ENCODE results near the gene SLC6A1. TPM values are rescaled to one million over a fixed set of nuclear protein-coding genes. Genes with fewer than 3 reads are reported as not detected.

The SLC6A1 gene
- total and polyA plus RNA-seq, 5 donors from 2014 or later = not detected

DNA sequence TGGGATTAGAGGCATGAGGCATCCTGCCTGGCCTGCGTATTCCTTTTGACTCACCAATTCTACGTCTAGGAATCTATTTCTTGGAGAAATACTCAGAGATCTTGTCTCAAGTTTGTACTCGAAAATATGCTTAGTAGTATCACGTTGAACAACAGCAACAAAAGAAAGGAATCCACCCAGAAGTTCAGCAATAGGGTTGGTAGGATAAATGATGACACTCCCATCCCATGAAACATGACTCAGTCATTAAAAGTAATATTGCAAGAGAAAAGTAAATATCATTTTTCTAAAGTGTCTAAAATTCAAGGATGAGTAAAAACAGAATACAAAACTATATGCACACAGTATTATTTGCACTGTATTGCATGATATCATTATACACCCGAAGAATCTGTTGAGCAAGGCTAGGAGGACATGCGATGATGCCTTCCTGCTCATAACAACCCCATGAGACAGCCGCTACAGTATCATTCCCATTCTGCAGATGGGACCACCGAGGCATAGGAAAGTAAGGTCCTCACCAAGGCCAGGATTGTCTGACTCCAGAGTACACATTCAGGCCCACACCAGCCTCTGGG is 61.5 kb downstream of the SLC6A1 start:
- H3K9me3 ChIP-seq (ENCODE audit: control insufficient read depth in 2 of 2, low read length in 2 of 2) = no peaks in the 10 kb centered on the region
- Mint-ChIP-seq H3K27me3 (peaks cover 35% of the 10 kb centered on the region), H3K27ac (no peak overlapping the region), H3K4me3 (no peak overlapping the region), H3K9me3 (peaks cover 0 to 2% (median 0%) of the 10 kb centered on the region in 7 donors), H3K4me1 (no peaks in the 10 kb centered on the region), H3K36me3 (no peaks in the 10 kb centered on the region)
- H3K4me1 ChIP-seq (ENCODE audit: control insufficient read depth, insufficient read depth, low read length, poor library complexity, severe bottlenecking) = no peaks in the 10 kb centered on the region
- H3K4me3 ChIP-seq (ENCODE audit: low read depth, low read length) = no peak overlapping the region
- ATAC-seq (ENCODE audit: low read depth in 2 of 2) (no peak), DNase-seq (no peak)
- no peak overlapping the region for H3K27ac ChIP-seq (ENCODE audit: insufficient read depth, low read length, poor library complexity, severe bottlenecking)
- H3K27me3 ChIP-seq (ENCODE audit: control insufficient read depth, insufficient read depth, low read length) = peaks cover 2% of the 10 kb centered on the region
- H3K36me3 ChIP-seq (ENCODE audit: control insufficient read depth, insufficient read depth, low read length) = no peaks in the 10 kb centered on the region

DNA sequence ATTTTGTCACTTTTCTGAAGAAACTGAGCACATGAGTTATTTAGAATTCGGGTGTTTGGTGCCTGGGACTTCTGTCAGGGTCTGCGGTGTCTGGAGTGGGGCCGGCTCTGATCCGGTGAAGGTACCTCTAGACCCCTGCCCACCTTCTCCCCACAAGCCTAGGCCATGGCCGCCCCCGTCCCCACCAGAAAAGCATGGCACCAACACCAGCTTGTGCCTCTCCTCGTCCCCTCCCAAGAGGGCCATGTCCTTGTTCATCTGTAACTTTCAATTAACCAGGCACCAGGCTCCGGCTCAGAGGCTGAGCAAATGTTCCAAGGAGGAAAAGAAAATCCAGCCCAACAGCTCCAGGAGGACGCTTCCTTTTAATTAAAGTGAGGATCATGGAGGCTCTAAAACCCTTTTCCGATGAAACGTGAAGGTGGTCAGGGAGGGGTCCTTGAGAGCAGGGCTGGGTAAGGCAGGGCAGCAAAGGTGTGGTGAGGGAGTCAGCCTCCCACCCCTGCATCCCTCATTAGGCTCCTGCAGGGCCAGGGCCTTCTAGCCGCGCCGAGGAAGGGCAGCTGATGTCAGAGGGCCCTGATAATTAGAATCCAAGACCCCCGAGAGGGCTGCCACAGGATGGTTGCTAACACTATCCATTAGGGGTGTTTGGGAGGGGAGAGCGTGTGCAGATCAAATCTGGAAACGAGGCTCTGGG is 62.3 kb downstream of the SLC6A1 start:
- Histone ChIP-seq H3K9me3 (ENCODE audit: control insufficient read depth in 2 of 2, low read length in 2 of 2) (no peaks in the 10 kb centered on the region), H3K4me1 (ENCODE audit: control insufficient read depth, insufficient read depth, low read length, poor library complexity, severe bottlenecking) (no peaks in the 10 kb centered on the region), H3K27ac (ENCODE audit: insufficient read depth, low read length, poor library complexity, severe bottlenecking) (no peak overlapping the region), H3K36me3 (ENCODE audit: control insufficient read depth, insufficient read depth, low read length) (no peaks in the 10 kb centered on the region), H3K27me3 (ENCODE audit: control insufficient read depth, insufficient read depth, low read length) (peaks cover 2% of the 10 kb centered on the region), H3K4me3 (ENCODE audit: low read depth, low read length) (no peak overlapping the region)
- H3K36me3 Mint-ChIP-seq = no peaks in the 10 kb centered on the region
- H3K4me1 Mint-ChIP-seq = no peaks in the 10 kb centered on the region
- no peak for ATAC-seq (ENCODE audit: low read depth in 2 of 2)
- peaks cover 35% of the 10 kb centered on the region for H3K27me3 Mint-ChIP-seq
- no peak for DNase-seq
- H3K4me3 Mint-ChIP-seq = no peak overlapping the region
- H3K27ac Mint-ChIP-seq = no peak overlapping the region
- H3K9me3 Mint-ChIP-seq = peaks cover 0 to 2% (median 0%) of the 10 kb centered on the region in 7 donors

DNA sequence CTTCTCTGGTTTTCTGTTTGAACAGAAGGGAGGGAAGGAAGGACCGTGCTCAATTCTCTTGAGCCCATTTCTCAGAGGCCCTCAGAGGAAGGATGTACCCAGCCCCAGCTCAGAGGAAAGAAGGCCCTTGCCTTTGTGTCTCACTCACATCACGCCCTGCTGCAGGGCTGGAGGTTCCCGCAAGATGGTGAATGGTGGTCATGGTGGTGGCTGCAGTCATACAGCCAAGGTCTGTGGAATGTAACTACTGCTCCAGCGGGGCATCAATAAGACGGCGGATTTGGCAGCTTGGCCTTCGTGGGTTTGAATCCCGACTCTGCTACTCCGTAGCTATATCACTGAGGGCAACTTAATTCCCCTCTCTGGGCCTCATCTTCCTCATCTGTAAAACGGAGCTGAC is 62.9 kb downstream of the SLC6A1 start:
- no peak overlapping the region for H3K27ac ChIP-seq (ENCODE audit: insufficient read depth, low read length, poor library complexity, severe bottlenecking)
- peaks cover 0 to 5% (median 1%) of the 10 kb centered on the region in 4 donors for H3K4me1 Mint-ChIP-seq
- H3K4me3 ChIP-seq (ENCODE audit: low read depth, low read length) = no peak overlapping the region
- no peaks in the 10 kb centered on the region for H3K4me1 ChIP-seq (ENCODE audit: control insufficient read depth, insufficient read depth, low read length, poor library complexity, severe bottlenecking)
- peaks cover 0 to 3% (median 0%) of the 10 kb centered on the region in 7 donors for H3K9me3 Mint-ChIP-seq
- no peaks in the 10 kb centered on the region for H3K36me3 Mint-ChIP-seq
- no peak overlapping the region for H3K27ac Mint-ChIP-seq
- no peaks in the 10 kb centered on the region for H3K9me3 ChIP-seq (ENCODE audit: control insufficient read depth in 2 of 2, low read length in 2 of 2)
- H3K4me3 Mint-ChIP-seq = no peak overlapping the region
- H3K36me3 ChIP-seq (ENCODE audit: control insufficient read depth, insufficient read depth, low read length) = no peaks in the 10 kb centered on the region
- H3K27me3 Mint-ChIP-seq = peaks cover 40% of the 10 kb centered on the region
- no peaks in the 10 kb centered on the region for H3K27me3 ChIP-seq (ENCODE audit: control insufficient read depth, insufficient read depth, low read length)
- DNase-seq (no peak), ATAC-seq (ENCODE audit: low read depth in 2 of 2) (no peak)

DNA sequence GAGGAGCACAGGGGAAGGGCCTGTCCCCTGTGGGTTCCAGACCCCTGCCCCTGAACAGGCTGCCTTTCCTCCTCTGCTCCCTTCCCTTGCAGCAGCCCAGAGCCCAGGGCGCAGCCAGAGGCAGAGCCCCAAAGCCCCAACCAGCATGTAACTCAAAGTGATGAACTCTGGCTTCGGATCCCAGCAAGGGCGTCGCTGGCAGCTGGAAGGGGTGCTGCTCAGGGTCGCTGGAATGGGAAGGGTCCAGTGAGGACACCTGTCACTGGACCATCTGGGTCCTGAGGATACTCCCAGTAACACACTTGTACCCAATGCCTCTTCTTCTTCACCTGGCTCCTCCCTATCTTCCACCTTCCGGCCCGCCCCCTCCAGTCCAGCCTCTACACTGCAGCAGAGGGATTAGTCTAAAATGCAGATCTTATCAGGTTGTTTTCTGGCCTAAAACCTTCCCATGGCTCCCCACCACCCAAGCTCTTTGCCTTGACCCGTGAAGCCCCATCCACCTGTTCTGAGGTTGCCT is 64.0 kb downstream of the SLC6A1 start:
- Mint-ChIP-seq H3K27me3 (peaks cover 34% of the 10 kb centered on the region), H3K27ac (no peak overlapping the region), H3K4me3 (no peak overlapping the region), H3K9me3 (peaks cover 0 to 3% (median 0%) of the 10 kb centered on the region in 7 donors), H3K4me1 (peaks cover 0 to 5% (median 1%) of the 10 kb centered on the region in 4 donors), H3K36me3 (no peaks in the 10 kb centered on the region)
- H3K27ac ChIP-seq (ENCODE audit: insufficient read depth, low read length, poor library complexity, severe bottlenecking) = no peak overlapping the region
- no peaks in the 10 kb centered on the region for H3K36me3 ChIP-seq (ENCODE audit: control insufficient read depth, insufficient read depth, low read length)
- H3K4me1 ChIP-seq (ENCODE audit: control insufficient read depth, insufficient read depth, low read length, poor library complexity, severe bottlenecking) = no peaks in the 10 kb centered on the region
- H3K27me3 ChIP-seq (ENCODE audit: control insufficient read depth, insufficient read depth, low read length) = no peaks in the 10 kb centered on the region
- DNase-seq = no peak
- no peak for ATAC-seq (ENCODE audit: low read depth in 2 of 2)
- H3K4me3 ChIP-seq (ENCODE audit: low read depth, low read length) = no peak overlapping the region
- H3K9me3 ChIP-seq (ENCODE audit: control insufficient read depth in 2 of 2, low read length in 2 of 2) = no peaks in the 10 kb centered on the region

DNA sequence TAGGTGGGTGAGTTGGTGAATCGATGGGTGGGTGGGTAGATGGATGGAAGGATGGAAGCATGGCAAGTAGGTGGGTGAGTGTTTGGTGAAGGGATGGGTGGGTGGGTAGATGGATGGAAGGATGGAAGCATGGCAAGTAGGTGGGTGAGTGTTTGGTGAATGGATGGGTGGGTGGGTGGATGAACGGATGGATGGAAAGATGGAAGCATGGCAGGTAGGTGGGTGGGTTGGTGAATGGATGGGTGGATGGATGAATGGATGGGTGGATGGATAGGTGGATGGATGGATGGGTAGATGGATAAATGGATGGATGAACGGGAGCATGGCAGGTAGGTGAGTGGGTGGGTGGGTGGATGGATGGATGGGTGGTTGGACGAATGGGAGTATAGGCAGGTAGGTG is 65.1 kb downstream of the SLC6A1 start:
- no peak overlapping the region for H3K27ac Mint-ChIP-seq

DNA sequence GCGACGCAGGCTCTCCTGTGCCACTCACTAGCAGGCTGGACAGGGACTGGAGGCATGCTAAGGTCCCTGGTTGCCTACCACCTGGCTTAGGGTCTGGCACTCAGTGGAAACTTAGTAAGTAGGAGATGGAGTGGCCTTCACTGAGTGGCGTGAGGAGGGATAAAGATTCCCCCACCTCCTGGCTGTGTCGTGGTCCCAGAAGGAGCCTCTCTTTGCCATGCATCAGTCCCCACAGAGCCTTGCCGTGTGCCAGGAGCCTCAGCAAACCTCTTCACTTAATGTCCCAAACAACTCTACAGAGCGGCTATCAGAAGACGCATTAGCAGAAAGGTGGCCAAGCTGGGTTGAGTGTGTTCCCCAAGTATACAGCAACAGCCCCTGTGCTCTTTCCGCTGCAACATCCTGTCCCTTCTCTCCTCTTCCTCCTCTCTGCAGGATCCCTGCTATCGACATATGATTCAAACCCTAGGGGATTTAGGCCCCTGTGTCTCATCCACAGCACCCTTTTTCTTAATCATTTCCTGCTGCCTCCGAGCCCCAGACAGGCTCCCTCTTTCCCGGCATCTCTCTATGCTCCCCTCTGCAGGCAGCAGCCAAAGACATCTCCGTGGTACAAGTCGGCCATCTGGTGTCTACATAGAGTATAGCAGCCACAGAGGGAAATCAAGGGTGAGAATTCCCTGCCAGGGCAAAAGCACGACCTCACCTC is 66.7 kb downstream of the SLC6A1 start:
- no peaks in the 10 kb centered on the region for H3K36me3 Mint-ChIP-seq
- peak overlapping the region in 1 of 3 donors; percentile 18 for H3K27ac Mint-ChIP-seq
- H3K9me3 Mint-ChIP-seq = peaks cover 0 to 5% (median 0%) of the 10 kb centered on the region in 7 donors
- Histone ChIP-seq H3K4me1 (ENCODE audit: control insufficient read depth, insufficient read depth, low read length, poor library complexity, severe bottlenecking) (no peaks in the 10 kb centered on the region), H3K4me3 (ENCODE audit: low read depth, low read length) (no peak overlapping the region), H3K27me3 (ENCODE audit: control insufficient read depth, insufficient read depth, low read length) (no peaks in the 10 kb centered on the region), H3K27ac (ENCODE audit: insufficient read depth, low read length, poor library complexity, severe bottlenecking) (no peak overlapping the region), H3K36me3 (ENCODE audit: control insufficient read depth, insufficient read depth, low read length) (no peaks in the 10 kb centered on the region), H3K9me3 (ENCODE audit: control insufficient read depth in 2 of 2, low read length in 2 of 2) (no peaks in the 10 kb centered on the region)
- H3K27me3 Mint-ChIP-seq = peaks cover 17% of the 10 kb centered on the region
- DNase-seq (peak in 1 of 3 donors; percentile 23), ATAC-seq (ENCODE audit: low read depth in 2 of 2) (no peak)
- no peak overlapping the region for H3K4me3 Mint-ChIP-seq
- H3K4me1 Mint-ChIP-seq = peaks cover 0 to 5% (median 1%) of the 10 kb centered on the region in 4 donors

More for the DNA sequence above, 65.1 kb downstream of the SLC6A1 start:
- Histone ChIP-seq H3K27ac (ENCODE audit: insufficient read depth, low read length, poor library complexity, severe bottlenecking) (no peak overlapping the region), H3K9me3 (ENCODE audit: control insufficient read depth in 2 of 2, low read length in 2 of 2) (no peaks in the 10 kb centered on the region), H3K4me3 (ENCODE audit: low read depth, low read length) (no peak overlapping the region), H3K27me3 (ENCODE audit: control insufficient read depth, insufficient read depth, low read length) (no peaks in the 10 kb centered on the region), H3K4me1 (ENCODE audit: control insufficient read depth, insufficient read depth, low read length, poor library complexity, severe bottlenecking) (no peaks in the 10 kb centered on the region), H3K36me3 (ENCODE audit: control insufficient read depth, insufficient read depth, low read length) (no peaks in the 10 kb centered on the region)
- Mint-ChIP-seq H3K36me3 (no peaks in the 10 kb centered on the region), H3K4me1 (peaks cover 0 to 5% (median 1%) of the 10 kb centered on the region in 4 donors), H3K27me3 (peaks cover 24% of the 10 kb centered on the region), H3K9me3 (peaks cover 0 to 3% (median 0%) of the 10 kb centered on the region in 7 donors), H3K4me3 (no peak overlapping the region)
- no peak for DNase-seq
- ATAC-seq (ENCODE audit: low read depth in 2 of 2) = no peak

DNA sequence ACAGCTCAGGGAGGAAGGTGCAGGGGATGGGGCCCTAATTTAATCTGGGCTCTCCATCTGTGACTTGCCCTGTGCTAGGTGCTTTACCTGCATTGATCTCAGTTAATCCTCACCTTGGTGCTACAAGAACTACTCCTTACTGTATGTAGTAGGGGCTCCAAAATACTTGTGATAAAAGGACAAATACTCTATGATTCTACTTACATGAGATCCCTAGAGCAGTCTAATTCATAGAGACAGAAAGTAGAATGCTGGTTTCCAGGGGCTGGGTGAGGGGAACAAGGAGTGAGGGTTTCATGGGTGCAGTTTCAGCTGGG is 67.2 kb downstream of the SLC6A1 start:
- Mint-ChIP-seq H3K4me1 (peaks cover 0 to 5% (median 1%) of the 10 kb centered on the region in 4 donors), H3K9me3 (peaks cover 0 to 5% (median 0%) of the 10 kb centered on the region in 7 donors), H3K4me3 (no peak overlapping the region), H3K27ac (no peak overlapping the region), H3K27me3 (peaks cover 17% of the 10 kb centered on the region), H3K36me3 (no peaks in the 10 kb centered on the region)
- DNase-seq (no peak), ATAC-seq (ENCODE audit: low read depth in 2 of 2) (no peak)
- no peaks in the 10 kb centered on the region for H3K4me1 ChIP-seq (ENCODE audit: control insufficient read depth, insufficient read depth, low read length, poor library complexity, severe bottlenecking)
- no peaks in the 10 kb centered on the region for H3K27me3 ChIP-seq (ENCODE audit: control insufficient read depth, insufficient read depth, low read length)
- no peak overlapping the region for H3K4me3 ChIP-seq (ENCODE audit: low read depth, low read length)
- no peaks in the 10 kb centered on the region for H3K9me3 ChIP-seq (ENCODE audit: control insufficient read depth in 2 of 2, low read length in 2 of 2)
- no peak overlapping the region for H3K27ac ChIP-seq (ENCODE audit: insufficient read depth, low read length, poor library complexity, severe bottlenecking)
- no peaks in the 10 kb centered on the region for H3K36me3 ChIP-seq (ENCODE audit: control insufficient read depth, insufficient read depth, low read length)
